GM12873 (cell line): Measurements from ENCODE around the gene PTPRM.

Source experiments
- TF ChIP-seq, protein P1 (sequence below): IDR thresholded peaks from 2 replicates; pipeline ENCODE4 v1.5.1; 2012; ENCODE audit warnings: low read depth, mild to moderate bottlenecking, moderate library complexity, low read length, control low read depth; ENCODE audit not compliant: insufficient read depth; ENCODE audit errors: missing control alignments

PTPRM gene

DNA sequence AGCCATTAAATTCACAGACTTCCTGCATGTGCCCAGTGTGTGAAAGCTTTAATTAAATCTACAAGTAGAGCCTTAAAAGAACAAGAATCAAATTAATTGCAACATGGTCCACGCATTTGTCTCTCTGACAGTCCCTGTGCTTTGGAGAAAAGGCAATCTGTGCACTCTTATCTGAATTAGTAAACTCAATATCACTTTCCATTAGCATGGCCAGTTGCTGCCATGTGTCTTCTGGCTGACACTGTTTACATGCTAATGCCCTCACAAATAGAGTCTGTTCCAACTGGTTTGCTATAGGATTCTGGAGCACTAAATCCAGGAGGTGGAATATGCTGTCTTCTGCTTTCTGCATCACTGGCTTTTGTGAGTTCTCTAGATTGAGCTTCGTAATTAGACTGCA lies 607.7 kb downstream of the PTPRM start:
- TF ChIP-seq, protein P1, sequence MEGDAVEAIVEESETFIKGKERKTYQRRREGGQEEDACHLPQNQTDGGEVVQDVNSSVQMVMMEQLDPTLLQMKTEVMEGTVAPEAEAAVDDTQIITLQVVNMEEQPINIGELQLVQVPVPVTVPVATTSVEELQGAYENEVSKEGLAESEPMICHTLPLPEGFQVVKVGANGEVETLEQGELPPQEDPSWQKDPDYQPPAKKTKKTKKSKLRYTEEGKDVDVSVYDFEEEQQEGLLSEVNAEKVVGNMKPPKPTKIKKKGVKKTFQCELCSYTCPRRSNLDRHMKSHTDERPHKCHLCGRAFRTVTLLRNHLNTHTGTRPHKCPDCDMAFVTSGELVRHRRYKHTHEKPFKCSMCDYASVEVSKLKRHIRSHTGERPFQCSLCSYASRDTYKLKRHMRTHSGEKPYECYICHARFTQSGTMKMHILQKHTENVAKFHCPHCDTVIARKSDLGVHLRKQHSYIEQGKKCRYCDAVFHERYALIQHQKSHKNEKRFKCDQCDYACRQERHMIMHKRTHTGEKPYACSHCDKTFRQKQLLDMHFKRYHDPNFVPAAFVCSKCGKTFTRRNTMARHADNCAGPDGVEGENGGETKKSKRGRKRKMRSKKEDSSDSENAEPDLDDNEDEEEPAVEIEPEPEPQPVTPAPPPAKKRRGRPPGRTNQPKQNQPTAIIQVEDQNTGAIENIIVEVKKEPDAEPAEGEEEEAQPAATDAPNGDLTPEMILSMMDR, result no peak

DNA sequence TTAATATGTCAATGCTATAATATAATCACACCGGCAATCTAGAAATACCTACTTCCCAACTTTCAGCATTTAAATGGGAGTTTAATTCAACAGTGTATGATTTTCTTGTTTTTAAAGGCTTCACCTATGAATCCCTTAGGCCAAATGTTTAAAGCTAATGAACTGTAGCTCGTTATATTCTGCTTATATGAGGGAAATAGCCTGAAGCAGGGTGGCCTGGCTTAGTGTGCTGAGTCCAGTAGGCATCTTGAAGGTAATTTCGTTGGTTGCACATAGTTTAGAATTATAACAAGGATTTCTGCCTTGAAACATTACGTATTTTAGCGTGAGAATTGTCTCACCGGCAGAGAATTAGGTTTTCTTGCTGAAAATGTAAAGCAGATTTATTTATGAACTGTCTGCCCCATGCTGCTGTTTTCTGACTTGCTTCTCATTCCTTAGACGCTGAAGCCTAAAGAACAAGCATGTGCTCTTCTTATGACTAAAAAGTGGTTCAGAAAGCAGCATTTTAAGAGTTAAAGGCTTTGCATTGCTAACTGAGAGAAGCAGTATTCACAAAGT lies 608.5 kb downstream of the PTPRM start:
- TF ChIP-seq, protein P1, result no peak

DNA sequence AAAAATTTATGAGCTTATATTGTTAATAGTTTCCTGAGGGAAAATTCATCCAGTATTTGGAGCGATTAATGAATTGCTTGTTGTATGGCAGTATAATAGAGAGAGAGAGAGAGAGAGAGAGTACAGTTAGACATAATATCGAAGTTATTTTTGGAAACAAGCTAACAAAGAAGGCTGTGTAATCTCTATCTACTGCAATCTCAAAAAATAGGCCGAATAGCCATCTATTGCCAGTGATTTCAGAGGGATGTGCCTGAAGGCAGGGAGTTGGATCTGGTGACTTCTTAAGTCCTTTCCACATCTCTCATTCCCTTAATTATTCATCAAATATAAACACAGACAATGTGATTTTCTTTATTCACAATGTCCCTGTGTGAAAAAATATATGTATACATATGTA lies 609.0 kb downstream of the PTPRM start:
- TF ChIP-seq, protein P1, result no peak

DNA sequence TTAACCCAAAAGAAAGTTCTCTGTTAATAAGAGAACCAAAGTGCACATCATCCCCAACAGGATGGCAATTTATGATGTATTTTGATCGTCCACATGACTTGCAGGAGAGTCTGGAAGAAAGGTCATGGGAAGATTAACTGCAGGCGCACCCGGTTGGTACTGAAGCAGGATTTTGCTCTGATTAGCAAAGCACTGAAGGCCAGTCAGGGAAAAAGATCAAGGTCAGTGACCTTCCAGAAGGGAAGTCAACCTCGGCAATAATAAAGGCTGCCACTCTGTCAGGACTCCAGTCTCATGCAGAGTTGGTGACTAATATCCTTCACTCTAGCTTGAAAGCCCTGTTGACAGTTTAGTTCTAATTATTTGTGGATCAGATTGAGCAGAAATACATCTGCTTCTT lies 609.4 kb downstream of the PTPRM start:
- TF ChIP-seq, protein P1, result no peak

DNA sequence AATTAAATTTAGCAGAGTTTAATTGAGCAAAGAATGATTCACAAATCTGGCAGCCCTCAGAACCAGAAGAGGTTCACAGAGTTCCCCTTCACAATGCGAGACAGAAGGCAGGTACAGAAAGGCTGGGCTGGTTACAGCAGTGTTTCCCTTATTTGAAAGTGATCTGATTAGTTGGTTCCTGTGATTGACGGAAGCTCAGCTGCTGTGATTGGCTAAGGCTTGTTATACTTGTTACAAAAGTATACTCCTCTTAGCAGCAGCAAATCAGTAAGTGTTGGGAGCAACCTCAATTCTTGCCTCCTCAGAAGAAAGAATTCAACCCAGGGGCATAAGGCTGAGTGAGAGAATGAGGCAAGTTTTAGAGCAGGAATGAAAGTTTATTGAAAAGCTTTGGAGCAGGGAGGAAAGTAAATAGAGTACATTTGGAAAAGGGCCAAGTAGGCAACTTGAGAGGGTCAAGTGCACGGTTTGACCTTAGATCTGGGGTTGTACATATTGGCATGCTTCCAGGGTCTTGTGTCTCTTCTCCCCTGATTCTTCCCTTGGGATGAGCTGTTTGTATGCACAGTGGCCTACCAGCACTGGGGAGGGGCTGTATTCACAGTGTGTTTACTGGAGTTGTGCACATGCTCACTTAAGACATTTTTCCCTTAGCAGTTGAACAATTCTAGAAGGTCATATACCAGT lies 610.4 kb downstream of the PTPRM start:
- TF ChIP-seq, protein P1, result no peak

DNA sequence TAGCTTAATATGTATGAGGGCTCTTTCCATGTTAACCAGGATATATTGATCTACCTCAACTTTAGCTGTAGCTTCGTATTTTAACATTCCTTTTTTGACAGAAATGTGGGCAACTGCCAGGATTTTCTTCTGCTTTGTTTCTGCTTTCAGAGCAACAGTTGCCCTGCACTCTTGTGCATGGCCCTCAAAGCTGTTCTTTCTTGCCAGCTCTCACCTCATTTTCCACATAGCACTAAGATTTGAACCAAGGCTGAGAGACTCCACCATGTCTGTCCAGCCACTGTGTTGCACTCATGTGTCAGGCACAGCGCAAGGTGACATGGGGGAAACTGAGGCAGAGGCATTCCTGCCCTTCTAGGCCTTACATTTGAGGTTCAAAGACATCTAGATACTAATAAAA lies 619.3 kb downstream of the PTPRM start:
- TF ChIP-seq, protein P1, result no peak

DNA sequence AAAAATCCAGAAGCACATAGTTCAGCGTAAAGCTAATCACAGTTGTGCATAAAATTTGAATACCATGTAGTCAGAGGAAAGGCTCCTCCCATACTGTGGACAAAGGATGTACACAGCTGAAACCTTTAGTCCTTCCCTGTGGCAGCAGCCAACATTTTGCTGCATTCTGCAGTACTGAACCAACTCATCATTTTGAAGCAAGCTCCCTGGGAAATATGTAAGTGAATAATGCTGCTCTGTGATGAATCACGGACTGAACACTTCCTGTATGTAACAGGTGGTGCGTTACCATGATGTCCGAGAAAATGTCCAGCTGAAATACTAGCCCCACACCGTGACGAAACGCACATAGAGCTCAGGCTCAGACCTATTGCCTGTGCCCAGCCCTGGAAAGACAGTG lies 621.1 kb downstream of the PTPRM start:
- TF ChIP-seq, protein P1, result no peak
